ENCODE data around the gene RWDD1. TPM values are rescaled to one million over a fixed set of nuclear protein-coding genes. Genes with fewer than 3 reads are reported as not detected.

The RWDD1 gene
- total and polyA plus RNA-seq, 12 donors, result 40.8 to 123 (median 55.2) TPM

DNA sequence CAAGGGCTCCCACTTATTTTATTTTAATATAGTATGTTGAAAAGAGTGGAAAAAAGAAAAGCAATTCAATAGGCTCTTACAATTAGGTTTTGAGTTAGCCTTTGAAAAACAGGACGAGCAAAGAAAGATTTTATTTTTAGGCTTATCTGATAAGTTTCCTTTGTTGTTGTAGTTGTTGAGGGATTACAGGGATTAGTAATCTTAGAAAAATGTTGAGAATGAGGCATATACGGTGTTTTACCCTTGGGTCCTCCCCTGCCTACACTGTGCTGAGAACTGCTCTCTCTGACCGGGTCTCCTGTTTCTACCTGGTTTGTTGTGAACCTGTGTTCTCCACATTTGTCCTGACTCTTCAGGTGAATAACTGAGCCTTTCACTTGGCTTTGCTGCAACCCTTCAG, 42.5 kb upstream of the RWDD1 start:
- WGBS, 2 donors, result 34 to 43% methylated on average over 3 of the region's 3 CpGs
- no peaks in the 10 kb centered on the region for H3K36me3 ChIP-seq
- peak in 2 of 8 donors; percentile 17 to 48 for ATAC-seq
- peak overlapping the region in 1 of 10 donors; percentile 18 for H3K4me3 ChIP-seq
- peak overlapping the region in 3 of 10 donors; percentile 28 to 44 (median 32) for H3K27ac ChIP-seq
- peaks cover 0 to 57% (median 15%) of the 10 kb centered on the region in 9 donors for H3K4me1 ChIP-seq
- intact Hi-C loops (cut with DNase I), result loop anchor here in 1 of 10 donors (2.0 kb wide), 1 partner anchor 16 kb away; no protein-coding TSS in a partner anchor
- no peaks in the 10 kb centered on the region for H3K9me3 ChIP-seq
- TF ChIP-seq CTCF (IDR thresholded peaks at IDR 0.05), result no peak
- no peaks in the 10 kb centered on the region for H3K27me3 ChIP-seq
- no peak for DNase-seq

DNA sequence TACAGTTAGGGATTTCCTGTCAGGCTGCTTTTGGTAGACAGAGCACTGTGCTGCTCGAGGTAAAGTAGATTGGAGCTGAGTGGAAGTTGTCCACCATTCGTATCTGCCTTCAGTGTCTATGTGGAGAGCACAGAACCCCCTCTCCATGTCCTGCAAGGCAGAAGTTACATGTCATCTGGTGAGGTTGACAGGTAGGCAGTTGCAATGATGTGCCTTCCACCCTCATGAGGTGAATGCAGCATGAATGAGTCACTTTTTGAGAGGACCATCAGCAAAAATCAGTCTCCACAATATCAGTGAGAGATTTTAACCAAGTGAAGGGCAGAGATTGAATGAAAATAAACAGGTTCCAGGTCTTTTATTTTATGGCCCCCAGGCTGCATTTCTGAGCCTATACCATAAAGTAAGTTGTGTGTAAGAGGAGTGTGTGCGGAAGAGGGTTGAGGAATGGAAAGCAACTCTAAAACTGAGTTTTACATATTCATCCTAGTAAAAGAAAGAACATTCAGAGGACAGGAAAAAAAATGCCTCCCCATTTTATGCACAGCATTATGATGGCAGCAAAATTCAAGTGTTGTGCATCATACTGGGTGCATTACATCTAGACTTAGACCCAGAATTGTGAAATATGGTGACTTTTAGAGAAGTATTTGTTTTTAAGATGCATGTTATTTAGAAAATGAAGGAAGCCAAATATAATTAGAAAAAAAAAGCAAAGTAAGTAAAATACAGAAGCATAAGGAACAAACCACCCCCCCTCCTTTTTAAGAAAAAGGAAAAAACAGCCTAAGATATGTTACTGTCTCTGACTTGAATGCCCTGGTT, 41.6 kb upstream of the RWDD1 start:
- Histone ChIP-seq H3K27ac (peak overlapping the region in 2 of 10 donors; percentile 26 to 32), H3K36me3 (no peaks in the 10 kb centered on the region), H3K9me3 (no peaks in the 10 kb centered on the region), H3K4me1 (peaks cover 0 to 53% (median 15%) of the 10 kb centered on the region in 9 donors), H3K27me3 (no peaks in the 10 kb centered on the region), H3K4me3 (no peak overlapping the region)
- 74 to 75% methylated on average over 3 of the region's 3 CpGs for WGBS, 2 donors
- ATAC-seq (peak in 1 of 8 donors; percentile 26), DNase-seq (no peak)
- no peak for TF ChIP-seq CTCF (IDR thresholded peaks at IDR 0.05)
- intact Hi-C loops (cut with DNase I), result loop anchor here in 9 of 10 donors (2.0 to 10.0 kb wide), 9 partner anchors 17 to 262 kb away; partner anchors contain the start of gene TSPYL1 (in 1 of the 9)

- peak overlapping the region in 1 of 10 donors; percentile 26 for H3K27ac ChIP-seq
- H3K4me1 ChIP-seq, result peaks cover 0 to 46% (median 8%) of the 10 kb centered on the region in 9 donors
- no peak for TF ChIP-seq CTCF (IDR thresholded peaks at IDR 0.05)
- H3K9me3 ChIP-seq, result no peaks in the 10 kb centered on the region
- no peaks in the 10 kb centered on the region for H3K27me3 ChIP-seq
- 89 to 90% methylated on average over 2 of the region's 2 CpGs for WGBS, 2 donors
- H3K36me3 ChIP-seq, result no peaks in the 10 kb centered on the region
- intact Hi-C loops (cut with DNase I), result loop anchor here in 9 of 10 donors (5.0 to 10.0 kb wide), 8 partner anchors 83 to 263 kb away; partner anchors contain the start of gene TSPYL1 (in 1 of the 9)
- H3K4me3 ChIP-seq, result no peak overlapping the region
- no peak for DNase-seq
- ATAC-seq, result no peak
Observed at GRCh38 chr6:116530436-116530835, 40.9 kb upstream of the RWDD1 start.

DNA sequence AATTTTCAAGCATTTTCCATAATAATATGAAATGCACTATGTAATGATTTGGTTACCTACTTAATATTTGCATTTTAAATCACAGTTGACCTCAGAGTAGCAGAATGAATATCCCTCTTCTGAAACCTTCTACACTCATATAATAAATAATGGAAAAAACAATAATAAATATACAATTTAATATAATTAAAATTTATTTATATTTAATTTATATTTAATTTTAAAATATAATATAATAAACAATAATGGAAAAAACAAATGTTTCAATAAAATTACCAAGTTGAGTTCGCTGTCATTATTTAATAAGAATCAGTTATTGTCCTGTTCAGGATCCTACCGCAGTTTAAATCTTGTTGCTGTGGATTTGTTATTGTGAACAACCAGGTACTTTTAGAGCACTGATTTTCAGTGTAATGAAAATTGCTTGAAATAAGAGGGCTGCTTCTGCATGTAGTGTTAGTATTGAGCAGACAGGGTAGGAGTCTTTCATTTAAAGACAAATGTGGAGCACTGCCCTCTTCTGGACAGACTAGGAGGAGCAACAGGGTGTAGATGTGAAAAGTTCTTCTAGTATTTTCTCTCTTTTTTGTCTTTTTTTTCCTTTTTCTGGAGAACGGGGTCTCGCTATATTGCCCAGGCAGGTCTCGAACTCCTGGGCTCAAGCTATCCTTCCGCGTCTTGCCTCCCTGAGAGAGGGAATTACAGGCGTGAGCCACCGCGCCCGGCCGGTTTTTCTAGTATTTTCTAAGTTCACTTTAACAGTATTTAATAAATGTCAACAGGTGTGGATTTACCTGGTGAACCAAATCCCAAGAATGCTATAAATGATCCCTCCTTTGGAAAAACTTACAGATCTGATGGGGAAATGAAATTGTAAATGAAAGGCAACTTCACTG, 39.4 kb upstream of the RWDD1 start:
- H3K9me3 ChIP-seq, result no peaks in the 10 kb centered on the region
- TF ChIP-seq CTCF (IDR thresholded peaks at IDR 0.05), result peak; percentile 54 to 91 (median 84)
- ATAC-seq (peak; percentile 81 to 92 (median 84)), DNase-seq (peak; percentile 5 to 70)
- no peak overlapping the region for H3K27ac ChIP-seq
- no peaks in the 10 kb centered on the region for H3K36me3 ChIP-seq
- H3K4me3 ChIP-seq, result no peak overlapping the region
- H3K27me3 ChIP-seq, result no peaks in the 10 kb centered on the region
- 82 to 88% methylated on average over 12 of the region's 12 CpGs for WGBS, 2 donors
- H3K4me1 ChIP-seq, result peaks cover 0 to 34% (median 7%) of the 10 kb centered on the region in 9 donors
- intact Hi-C loops (cut with DNase I), result loop anchor here (1.0 to 10.0 kb wide), 10 partner anchors 21 to 265 kb away; partner anchors contain the start of genes CALHM5 (in 1 of the 10) and TSPYL1 (in 1 of the 10)
